ENCODE results near the gene EMC9.

EMC9 gene

DNA sequence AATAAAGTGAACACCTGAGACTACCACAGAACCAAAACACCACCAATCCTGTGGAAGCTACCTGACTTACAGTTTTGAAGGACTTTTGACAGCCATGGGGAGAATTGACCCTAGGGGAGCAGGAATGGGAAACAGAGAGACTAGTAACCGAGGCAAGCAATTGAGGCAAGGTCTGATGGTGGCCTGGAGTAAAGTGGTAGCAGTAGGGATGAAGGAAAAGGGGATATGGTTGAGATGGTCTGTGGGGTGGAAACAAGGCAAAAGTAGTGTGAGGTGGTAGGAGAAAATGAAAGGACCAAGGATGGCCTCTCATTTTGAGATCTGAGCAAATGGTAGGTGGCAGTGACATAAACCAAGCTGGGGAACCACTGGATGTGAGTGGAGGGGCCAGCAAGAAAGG is 15.4 kb upstream of the EMC9 start:
- TF ChIP-seq, protein P1, sequence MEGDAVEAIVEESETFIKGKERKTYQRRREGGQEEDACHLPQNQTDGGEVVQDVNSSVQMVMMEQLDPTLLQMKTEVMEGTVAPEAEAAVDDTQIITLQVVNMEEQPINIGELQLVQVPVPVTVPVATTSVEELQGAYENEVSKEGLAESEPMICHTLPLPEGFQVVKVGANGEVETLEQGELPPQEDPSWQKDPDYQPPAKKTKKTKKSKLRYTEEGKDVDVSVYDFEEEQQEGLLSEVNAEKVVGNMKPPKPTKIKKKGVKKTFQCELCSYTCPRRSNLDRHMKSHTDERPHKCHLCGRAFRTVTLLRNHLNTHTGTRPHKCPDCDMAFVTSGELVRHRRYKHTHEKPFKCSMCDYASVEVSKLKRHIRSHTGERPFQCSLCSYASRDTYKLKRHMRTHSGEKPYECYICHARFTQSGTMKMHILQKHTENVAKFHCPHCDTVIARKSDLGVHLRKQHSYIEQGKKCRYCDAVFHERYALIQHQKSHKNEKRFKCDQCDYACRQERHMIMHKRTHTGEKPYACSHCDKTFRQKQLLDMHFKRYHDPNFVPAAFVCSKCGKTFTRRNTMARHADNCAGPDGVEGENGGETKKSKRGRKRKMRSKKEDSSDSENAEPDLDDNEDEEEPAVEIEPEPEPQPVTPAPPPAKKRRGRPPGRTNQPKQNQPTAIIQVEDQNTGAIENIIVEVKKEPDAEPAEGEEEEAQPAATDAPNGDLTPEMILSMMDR (IDR thresholded peaks at IDR 0.05; ENCODE audit: low read depth, low read length, missing control alignments) = no peak
- H3K4me3 ChIP-seq (ENCODE audit: low read depth, low read length) = no peak overlapping the region
- DNase-seq (ENCODE audit: low read depth) = no peak

DNA sequence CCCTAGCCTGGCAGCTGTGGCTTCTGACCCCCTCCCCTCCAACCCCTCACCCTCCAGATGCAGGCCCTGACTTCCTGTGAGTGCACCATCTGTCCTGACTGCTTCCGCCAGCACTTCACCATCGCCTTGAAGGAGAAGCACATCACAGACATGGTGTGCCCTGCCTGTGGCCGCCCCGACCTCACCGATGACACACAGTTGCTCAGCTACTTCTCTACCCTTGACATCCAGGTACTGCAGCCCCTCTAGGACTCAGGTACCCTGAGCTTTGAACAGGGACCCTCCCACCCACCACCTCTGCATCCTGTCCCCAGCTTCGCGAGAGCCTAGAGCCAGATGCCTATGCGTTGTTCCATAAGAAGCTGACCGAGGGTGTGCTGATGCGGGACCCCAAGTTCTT is 13.7 kb upstream of the EMC9 start:
- TF ChIP-seq, protein P1 (IDR thresholded peaks at IDR 0.05; ENCODE audit: low read depth, low read length, missing control alignments) = no peak
- no peak for DNase-seq (ENCODE audit: low read depth)
- H3K4me3 ChIP-seq (ENCODE audit: low read depth, low read length) = no peak overlapping the region

DNA sequence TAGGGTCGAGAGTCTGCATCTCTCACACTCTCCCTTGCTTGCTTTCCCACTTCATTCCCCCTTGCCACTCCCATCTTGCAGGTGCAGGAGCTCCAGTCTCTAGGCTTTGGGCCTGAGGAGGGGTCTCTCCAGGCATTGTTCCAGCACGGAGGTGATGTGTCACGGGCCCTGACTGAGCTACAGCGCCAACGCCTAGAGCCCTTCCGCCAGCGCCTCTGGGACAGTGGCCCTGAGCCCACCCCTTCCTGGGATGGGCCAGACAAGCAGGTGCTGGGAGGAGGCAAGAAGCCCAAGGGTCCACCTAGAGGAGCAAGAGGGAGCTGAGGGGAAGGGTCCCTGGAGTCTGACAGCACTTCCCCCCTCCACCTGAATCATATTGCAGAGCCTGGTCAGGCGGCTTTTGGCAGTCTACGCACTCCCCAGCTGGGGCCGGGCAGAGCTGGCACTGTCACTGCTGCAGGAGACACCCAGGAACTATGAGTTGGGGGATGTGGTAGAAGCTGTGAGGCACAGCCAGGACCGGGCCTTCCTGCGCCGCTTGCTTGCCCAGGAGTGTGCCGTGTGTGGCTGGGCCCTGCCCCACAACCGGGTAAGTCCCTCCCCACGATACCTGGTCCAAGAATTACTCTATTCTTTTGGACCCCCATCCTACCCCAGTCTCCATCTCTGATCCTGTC is 10.2 kb upstream of the EMC9 start:
- no peak overlapping the region for H3K4me3 ChIP-seq (ENCODE audit: low read depth, low read length)
- TF ChIP-seq, protein P1 (IDR thresholded peaks at IDR 0.05; ENCODE audit: low read depth, low read length, missing control alignments) = no peak
- DNase-seq (ENCODE audit: low read depth) = no peak

DNA sequence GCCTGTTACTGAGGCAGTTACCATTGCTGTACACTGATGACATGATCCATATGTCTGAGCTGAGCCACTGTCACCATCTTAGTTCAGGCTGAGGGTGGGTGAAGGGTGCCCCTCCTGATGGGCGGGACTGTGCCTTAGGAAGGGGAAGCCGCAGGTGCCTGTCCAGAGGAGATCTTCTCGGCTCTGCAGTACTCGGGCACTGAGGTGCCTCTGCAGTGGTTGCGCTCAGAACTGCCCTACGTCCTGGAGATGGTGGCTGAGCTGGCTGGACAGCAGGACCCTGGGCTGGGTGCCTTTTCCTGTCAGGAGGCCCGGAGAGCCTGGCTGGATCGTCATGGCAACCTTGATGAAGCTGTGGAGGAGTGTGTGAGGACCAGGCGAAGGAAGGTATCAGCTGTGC is 9.6 kb upstream of the EMC9 start:
- TF ChIP-seq, protein P1 (IDR thresholded peaks at IDR 0.05; ENCODE audit: low read depth, low read length, missing control alignments) = no peak
- no peak for DNase-seq (ENCODE audit: low read depth)
- no peak overlapping the region for H3K4me3 ChIP-seq (ENCODE audit: low read depth, low read length)

DNA sequence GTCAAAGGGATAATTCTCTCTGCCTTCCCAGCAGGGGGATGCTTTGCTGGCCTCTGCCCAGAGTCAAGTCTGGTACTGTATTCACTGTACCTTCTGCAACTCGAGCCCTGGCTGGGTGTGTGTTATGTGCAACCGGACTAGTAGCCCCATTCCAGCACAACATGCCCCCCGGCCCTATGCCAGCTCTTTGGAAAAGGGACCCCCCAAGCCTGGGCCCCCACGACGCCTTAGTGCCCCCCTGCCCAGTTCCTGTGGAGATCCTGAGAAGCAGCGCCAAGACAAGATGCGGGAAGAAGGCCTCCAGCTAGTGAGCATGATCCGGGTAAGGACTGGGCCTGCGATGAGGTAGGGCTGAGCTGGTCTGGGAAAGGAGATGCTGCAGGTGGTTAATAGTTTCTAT is 9.2 kb upstream of the EMC9 start:
- TF ChIP-seq, protein P1 (IDR thresholded peaks at IDR 0.05; ENCODE audit: low read depth, low read length, missing control alignments) = no peak
- DNase-seq (ENCODE audit: low read depth) = no peak
- no peak overlapping the region for H3K4me3 ChIP-seq (ENCODE audit: low read depth, low read length)

DNA sequence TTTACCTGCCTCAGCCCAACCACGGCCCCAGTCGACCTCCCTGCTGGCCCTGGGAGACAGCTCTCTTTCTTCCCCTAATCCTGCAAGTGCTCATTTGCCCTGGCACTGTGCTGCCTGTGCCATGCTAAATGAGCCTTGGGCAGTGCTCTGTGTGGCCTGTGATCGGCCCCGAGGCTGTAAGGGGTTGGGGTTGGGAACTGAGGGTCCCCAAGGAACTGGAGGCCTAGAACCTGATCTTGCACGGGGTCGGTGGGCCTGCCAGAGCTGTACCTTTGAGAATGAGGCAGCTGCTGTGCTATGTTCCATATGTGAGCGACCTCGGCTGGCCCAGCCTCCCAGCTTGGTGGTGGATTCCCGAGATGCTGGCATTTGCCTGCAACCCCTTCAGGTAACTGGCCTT is 8.7 kb upstream of the EMC9 start:
- no peak overlapping the region for H3K4me3 ChIP-seq (ENCODE audit: low read depth, low read length)
- DNase-seq (ENCODE audit: low read depth) = no peak
- TF ChIP-seq, protein P1 (IDR thresholded peaks at IDR 0.05; ENCODE audit: low read depth, low read length, missing control alignments) = no peak

DNA sequence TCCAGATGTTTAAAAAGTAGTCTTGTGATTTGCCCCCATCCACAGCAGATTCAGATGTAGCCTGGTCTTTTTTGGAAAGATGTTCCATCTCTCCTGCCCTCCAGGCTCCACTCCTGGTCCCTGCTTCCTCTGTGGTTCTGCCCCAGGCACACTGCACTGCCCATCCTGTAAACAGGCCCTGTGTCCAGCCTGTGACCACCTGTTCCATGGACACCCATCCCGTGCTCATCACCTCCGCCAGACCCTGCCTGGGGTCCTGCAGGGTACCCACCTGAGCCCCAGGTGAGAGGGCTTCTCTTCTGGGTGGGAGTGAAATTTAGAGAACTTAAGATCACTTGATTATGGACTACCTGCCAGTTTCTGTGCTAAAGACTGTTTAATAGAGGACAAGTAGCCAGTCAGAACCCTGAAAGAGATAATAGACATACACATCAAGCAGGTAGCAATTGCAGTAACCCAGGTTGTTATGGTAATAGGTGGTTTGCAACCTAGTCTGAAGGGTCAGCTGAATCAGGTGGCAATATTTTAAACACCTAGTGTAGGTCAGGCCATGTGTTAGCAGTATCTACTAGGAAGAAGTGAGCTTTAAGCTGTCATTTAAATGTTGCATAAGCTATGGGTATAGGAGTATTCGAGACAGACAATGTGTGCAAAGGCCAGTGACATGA is 8.0 kb upstream of the EMC9 start:
- H3K4me3 ChIP-seq (ENCODE audit: low read depth, low read length) = no peak overlapping the region
- no peak for DNase-seq (ENCODE audit: low read depth)
- TF ChIP-seq, protein P1 (IDR thresholded peaks at IDR 0.05; ENCODE audit: low read depth, low read length, missing control alignments) = no peak

Data from GM12864 (cell line).